ENCODE data around the gene EEIG2. TPM values are rescaled to one million over a fixed set of nuclear protein-coding genes. Genes with fewer than 3 reads are reported as not detected.

The EEIG2 gene
- total RNA-seq, 1 experiment from 2014 or later, result 0.63 TPM

DNA sequence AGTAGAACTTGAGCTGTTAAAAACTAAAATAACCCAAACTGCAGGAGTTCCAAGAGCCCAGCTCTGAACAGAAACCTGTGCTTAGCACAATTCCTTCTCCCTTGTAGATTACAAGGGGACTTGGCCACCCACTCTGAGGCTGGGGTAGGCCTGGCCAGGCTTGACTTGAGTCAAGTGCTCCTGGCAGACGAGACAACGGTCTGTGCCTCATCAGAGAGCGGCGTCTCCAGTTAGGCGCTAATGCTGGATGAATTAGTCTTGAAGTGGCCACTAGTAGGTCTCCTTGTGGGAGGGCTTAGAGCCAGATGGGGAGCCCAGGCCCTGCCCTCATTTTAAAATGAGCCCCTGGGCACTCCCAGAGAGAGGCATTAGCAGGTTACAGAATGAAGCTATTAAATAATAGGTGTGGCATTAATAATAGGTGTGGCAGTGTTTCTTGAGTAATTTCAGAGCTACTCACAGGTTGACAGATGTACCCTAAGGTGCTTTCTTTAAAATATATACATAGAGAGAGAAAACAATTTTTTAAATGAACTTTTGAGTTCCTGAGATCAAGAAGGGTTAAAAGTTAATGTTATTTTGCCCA is 1.1 kb downstream of the EEIG2 start:
- TF ChIP-seq, protein P1, sequence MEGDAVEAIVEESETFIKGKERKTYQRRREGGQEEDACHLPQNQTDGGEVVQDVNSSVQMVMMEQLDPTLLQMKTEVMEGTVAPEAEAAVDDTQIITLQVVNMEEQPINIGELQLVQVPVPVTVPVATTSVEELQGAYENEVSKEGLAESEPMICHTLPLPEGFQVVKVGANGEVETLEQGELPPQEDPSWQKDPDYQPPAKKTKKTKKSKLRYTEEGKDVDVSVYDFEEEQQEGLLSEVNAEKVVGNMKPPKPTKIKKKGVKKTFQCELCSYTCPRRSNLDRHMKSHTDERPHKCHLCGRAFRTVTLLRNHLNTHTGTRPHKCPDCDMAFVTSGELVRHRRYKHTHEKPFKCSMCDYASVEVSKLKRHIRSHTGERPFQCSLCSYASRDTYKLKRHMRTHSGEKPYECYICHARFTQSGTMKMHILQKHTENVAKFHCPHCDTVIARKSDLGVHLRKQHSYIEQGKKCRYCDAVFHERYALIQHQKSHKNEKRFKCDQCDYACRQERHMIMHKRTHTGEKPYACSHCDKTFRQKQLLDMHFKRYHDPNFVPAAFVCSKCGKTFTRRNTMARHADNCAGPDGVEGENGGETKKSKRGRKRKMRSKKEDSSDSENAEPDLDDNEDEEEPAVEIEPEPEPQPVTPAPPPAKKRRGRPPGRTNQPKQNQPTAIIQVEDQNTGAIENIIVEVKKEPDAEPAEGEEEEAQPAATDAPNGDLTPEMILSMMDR (IDR thresholded peaks at IDR 0.05; ENCODE audit: unreplicated experiment), result no peak
- CTCF ChIA-PET, result interaction anchor here (0.6 to 4.6 kb wide), 28 partner anchors 9 to 779 kb away, joined by 3 to 47 read pairs (median 4); partner anchors contain the start of gene SLC25A24
- H3K9me3 Mint-ChIP-seq (ENCODE audit: unreplicated experiment), result no peaks in the 10 kb centered on the region
- no TSS peak for BruUV-seq (replicated peaks)
- POLR2A ChIA-PET, result interaction anchor here (0.9 to 1.8 kb wide), 6 partner anchors 9 to 361 kb away, joined by 3 to 8 read pairs (median 3); partner anchors contain the start of genes PRPF38B and SLC25A24
- DNase-seq (ENCODE audit: unreplicated experiment), result peak; percentile 48
- H3K36me3 Mint-ChIP-seq (ENCODE audit: insufficient read depth, unreplicated experiment), result no peaks in the 10 kb centered on the region
- peak overlapping the region; percentile 78 for H3K4me3 Mint-ChIP-seq (ENCODE audit: unreplicated experiment)
- H3K27me3 Mint-ChIP-seq (ENCODE audit: insufficient read depth, unreplicated experiment), result no peaks in the 10 kb centered on the region
- no peak overlapping the region for H3K27ac Mint-ChIP-seq (ENCODE audit: low read depth, unreplicated experiment)
- intact Hi-C loops (cut with micrococcal nuclease), result no loop called here
- H3K4me1 Mint-ChIP-seq (ENCODE audit: insufficient read depth, unreplicated experiment), result no peaks in the 10 kb centered on the region

DNA sequence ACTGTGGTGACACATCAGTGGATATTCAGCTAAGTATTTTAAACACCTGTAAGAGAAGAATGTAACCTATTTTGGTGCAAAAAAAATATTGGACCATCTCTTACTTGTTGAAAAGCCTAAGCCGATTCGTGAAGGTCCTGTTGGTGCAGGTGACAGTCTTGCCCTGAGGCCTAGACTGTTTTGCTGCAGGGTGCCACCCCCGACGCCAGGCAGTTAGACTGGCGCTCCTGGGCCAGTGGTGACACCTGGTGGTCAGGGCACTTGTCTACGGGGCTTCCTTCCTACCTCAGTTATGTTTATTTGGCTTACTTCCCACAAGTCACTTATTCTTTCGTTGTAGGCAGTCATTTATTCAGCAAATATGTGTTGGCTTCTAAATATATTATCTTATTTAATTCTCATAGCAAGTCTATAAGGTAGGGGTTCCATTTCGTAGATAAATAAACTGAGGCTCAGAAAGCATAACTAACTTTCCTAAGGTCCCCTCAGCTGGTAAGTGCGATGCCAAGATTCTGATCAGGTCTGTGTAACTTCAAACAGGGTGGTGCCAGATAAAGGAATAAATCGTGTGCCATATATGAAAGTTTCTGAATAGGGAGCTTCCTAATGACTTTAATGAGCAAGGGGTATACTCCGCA is 1.9 kb downstream of the EEIG2 start:
- POLR2A ChIA-PET, result interaction anchor here (0.7 to 1.2 kb wide), 2 partner anchors 50 to 922 kb away, joined by 3 read pairs; no protein-coding TSS in a partner anchor
- Mint-ChIP-seq H3K4me3 (ENCODE audit: unreplicated experiment) (no peak overlapping the region), H3K36me3 (ENCODE audit: insufficient read depth, unreplicated experiment) (no peaks in the 10 kb centered on the region), H3K27me3 (ENCODE audit: insufficient read depth, unreplicated experiment) (no peaks in the 10 kb centered on the region), H3K27ac (ENCODE audit: low read depth, unreplicated experiment) (no peak overlapping the region), H3K9me3 (ENCODE audit: unreplicated experiment) (no peaks in the 10 kb centered on the region), H3K4me1 (ENCODE audit: insufficient read depth, unreplicated experiment) (no peaks in the 10 kb centered on the region)
- peak; percentile 73 for DNase-seq (ENCODE audit: unreplicated experiment)
- TF ChIP-seq, protein P1 (IDR thresholded peaks at IDR 0.05; ENCODE audit: unreplicated experiment), result peak; percentile 70
- intact Hi-C loops (cut with micrococcal nuclease), result loop anchor here (1.0 kb wide), 1 partner anchor 50 kb away; no protein-coding TSS in a partner anchor
- BruUV-seq (replicated peaks), result no TSS peak
- CTCF ChIA-PET, result interaction anchor here (0.5 to 4.6 kb wide), 25 partner anchors 8 to 779 kb away, joined by 3 to 47 read pairs (median 4); partner anchors contain the start of gene SLC25A24

DNA sequence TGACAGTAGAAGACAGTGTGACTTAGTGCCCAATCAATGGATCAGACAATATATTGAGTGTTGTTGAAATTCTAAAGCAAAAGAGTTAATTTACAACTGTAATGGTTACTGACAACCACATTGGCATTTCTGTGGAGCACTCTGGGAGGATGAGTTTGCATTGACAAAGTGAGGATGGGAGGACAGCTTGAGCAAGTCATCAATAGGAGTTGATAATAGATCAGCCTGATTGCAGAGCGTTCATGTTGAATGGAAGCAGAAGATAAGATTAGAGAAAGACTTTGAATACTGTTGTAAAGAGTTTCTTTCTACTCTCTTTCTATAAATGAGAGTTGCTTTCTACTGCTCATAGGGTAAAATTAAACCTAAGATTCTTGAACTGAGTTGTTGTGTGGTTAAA is 3.9 kb downstream of the EEIG2 start:
- H3K36me3 Mint-ChIP-seq (ENCODE audit: insufficient read depth, unreplicated experiment), result no peaks in the 10 kb centered on the region
- POLR2A ChIA-PET, result interaction anchor here (0.6 to 0.7 kb wide), 2 partner anchors 58 to 108 kb away, joined by 3 read pairs; no protein-coding TSS in a partner anchor
- CTCF ChIA-PET, result interaction anchor here (1.8 kb wide), 1 partner anchor 79 kb away, joined by 5 read pairs; no protein-coding TSS in a partner anchor
- H3K4me1 Mint-ChIP-seq (ENCODE audit: insufficient read depth, unreplicated experiment), result no peaks in the 10 kb centered on the region
- BruUV-seq (replicated peaks), result no TSS peak
- H3K27me3 Mint-ChIP-seq (ENCODE audit: insufficient read depth, unreplicated experiment), result no peaks in the 10 kb centered on the region
- intact Hi-C loops (cut with micrococcal nuclease), result no loop called here
- no peaks in the 10 kb centered on the region for H3K9me3 Mint-ChIP-seq (ENCODE audit: unreplicated experiment)
- TF ChIP-seq, protein P1 (IDR thresholded peaks at IDR 0.05; ENCODE audit: unreplicated experiment), result no peak
- DNase-seq (ENCODE audit: unreplicated experiment), result no peak
- H3K27ac Mint-ChIP-seq (ENCODE audit: low read depth, unreplicated experiment), result no peak overlapping the region
- no peak overlapping the region for H3K4me3 Mint-ChIP-seq (ENCODE audit: unreplicated experiment)

DNA sequence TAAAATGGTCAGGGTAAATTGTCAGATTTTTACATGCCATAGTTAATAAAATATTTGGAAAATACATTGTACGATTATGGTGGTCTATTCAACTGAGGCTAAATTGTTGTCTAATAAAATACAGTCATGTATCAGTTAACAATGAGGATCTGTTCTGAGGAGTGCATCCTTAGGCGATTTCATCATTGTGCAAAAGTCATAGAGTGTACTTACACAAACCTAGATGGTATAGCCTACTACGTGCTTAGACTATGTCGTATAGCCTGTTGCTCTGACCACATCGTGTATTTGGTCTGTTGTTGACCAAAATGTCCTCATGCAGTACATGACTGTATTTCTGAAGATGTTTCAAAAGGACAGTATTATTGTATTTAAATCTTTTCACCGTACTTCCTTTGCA is 5.2 kb downstream of the EEIG2 start:
- Mint-ChIP-seq H3K4me1 (ENCODE audit: insufficient read depth, unreplicated experiment) (no peaks in the 10 kb centered on the region), H3K9me3 (ENCODE audit: unreplicated experiment) (no peaks in the 10 kb centered on the region), H3K27ac (ENCODE audit: low read depth, unreplicated experiment) (no peak overlapping the region), H3K36me3 (ENCODE audit: insufficient read depth, unreplicated experiment) (no peaks in the 10 kb centered on the region), H3K4me3 (ENCODE audit: unreplicated experiment) (no peak overlapping the region), H3K27me3 (ENCODE audit: insufficient read depth, unreplicated experiment) (no peaks in the 10 kb centered on the region)
- CTCF ChIA-PET, result interaction anchor here (1.8 kb wide), 1 partner anchor 78 kb away, joined by 5 read pairs; no protein-coding TSS in a partner anchor
- BruUV-seq (replicated peaks), result no TSS peak
- intact Hi-C loops (cut with micrococcal nuclease), result no loop called here
- DNase-seq (ENCODE audit: unreplicated experiment), result no peak
- TF ChIP-seq, protein P1 (IDR thresholded peaks at IDR 0.05; ENCODE audit: unreplicated experiment), result no peak
- POLR2A ChIA-PET, result no interaction called here

All from MCF 10A (cell line).